Neural progenitor cell (in vitro differentiated cells): ENCODE results near the gene NDUFB6.

Experiments
- EZH2 ChIP-seq: fragments of 200-600 bp; sonication (generic); IDR thresholded peaks from 2 replicates; pipeline ENCODE4 v1.6.1; 2017; ENCODE audit warnings: antibody characterized with exemption, mild to moderate bottlenecking, moderate library complexity
- TF ChIP-seq, protein P1 (sequence below): fragments of 200-600 bp; sonication (generic); IDR thresholded peaks from 2 replicates; pipeline ENCODE4 v1.5.1; 2017; ENCODE audit warnings: antibody characterized with exemption, mild to moderate bottlenecking

DNA sequence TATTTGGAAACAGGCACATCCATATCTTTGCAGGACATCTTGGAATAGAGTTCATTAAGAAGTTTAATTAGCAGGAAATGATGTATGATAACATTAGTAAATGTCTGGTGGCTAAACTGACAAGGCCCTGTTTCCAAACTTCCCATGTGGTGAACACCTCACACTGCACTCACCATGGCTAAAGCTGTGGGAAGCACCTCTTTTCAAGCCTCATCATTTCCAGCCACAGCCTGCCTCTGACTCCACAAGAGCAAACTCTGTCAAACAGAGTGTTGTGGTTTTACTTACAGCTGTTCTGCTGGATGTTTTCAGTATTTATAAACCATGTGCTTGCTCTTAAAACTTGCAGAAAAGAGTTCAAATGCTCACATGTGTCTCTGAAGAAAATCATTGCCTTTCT lies 14.9 kb upstream of the NDUFB6 start:
- TF ChIP-seq, protein P1, sequence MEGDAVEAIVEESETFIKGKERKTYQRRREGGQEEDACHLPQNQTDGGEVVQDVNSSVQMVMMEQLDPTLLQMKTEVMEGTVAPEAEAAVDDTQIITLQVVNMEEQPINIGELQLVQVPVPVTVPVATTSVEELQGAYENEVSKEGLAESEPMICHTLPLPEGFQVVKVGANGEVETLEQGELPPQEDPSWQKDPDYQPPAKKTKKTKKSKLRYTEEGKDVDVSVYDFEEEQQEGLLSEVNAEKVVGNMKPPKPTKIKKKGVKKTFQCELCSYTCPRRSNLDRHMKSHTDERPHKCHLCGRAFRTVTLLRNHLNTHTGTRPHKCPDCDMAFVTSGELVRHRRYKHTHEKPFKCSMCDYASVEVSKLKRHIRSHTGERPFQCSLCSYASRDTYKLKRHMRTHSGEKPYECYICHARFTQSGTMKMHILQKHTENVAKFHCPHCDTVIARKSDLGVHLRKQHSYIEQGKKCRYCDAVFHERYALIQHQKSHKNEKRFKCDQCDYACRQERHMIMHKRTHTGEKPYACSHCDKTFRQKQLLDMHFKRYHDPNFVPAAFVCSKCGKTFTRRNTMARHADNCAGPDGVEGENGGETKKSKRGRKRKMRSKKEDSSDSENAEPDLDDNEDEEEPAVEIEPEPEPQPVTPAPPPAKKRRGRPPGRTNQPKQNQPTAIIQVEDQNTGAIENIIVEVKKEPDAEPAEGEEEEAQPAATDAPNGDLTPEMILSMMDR: no peak
- no peak for TF ChIP-seq EZH2
